HL-60/S4 treated with retinoic acid at 250 ng/mL for 4 days and 3 days (cell line): Measurements from ENCODE around the gene BMAL2.

ENCODE experiments used
- in situ Hi-C: fragments of 300-500 bp; cut with MboI; formaldehyde crosslinking; loops from 2 replicates; pipeline ENCODE4 v1.7.0; 2022; ENCODE audit warnings: low sequenced_read_pairs

Gene BMAL2

GRCh38 chr12:27319409-27319808 lies 13.2 kb upstream of the BMAL2 start:
- in situ Hi-C loops, result loop anchor here (25.0 kb wide), 1 partner anchor 282 kb away; no protein-coding TSS in a partner anchor

- in situ Hi-C loops, result loop anchor here (25.0 kb wide), 1 partner anchor 283 kb away; no protein-coding TSS in a partner anchor
Observed at GRCh38 chr12:27319848-27320247, 12.8 kb upstream of the BMAL2 start.

GRCh38 chr12:27324530-27324929 lies 8.1 kb upstream of the BMAL2 start:
- in situ Hi-C loops, result loop anchor here (25.0 kb wide), 1 partner anchor 287 kb away; no protein-coding TSS in a partner anchor

- in situ Hi-C loops, result no loop called here
Observed at GRCh38 chr12:27330846-27331245, 1.8 kb upstream of the BMAL2 start.

GRCh38 chr12:27331291-27331926 lies 1.2 kb upstream of the BMAL2 start:
- in situ Hi-C loops, result no loop called here

- in situ Hi-C loops, result no loop called here
Observed at GRCh38 chr12:27331927-27332324, 710 bp upstream of the BMAL2 start.

GRCh38 chr12:27332407-27332713 lies 276 bp upstream of the BMAL2 start:
- in situ Hi-C loops, result no loop called here

- in situ Hi-C loops, result no loop called here
Observed at GRCh38 chr12:27333403-27334009, 870 bp downstream of the BMAL2 start.

GRCh38 chr12:27334042-27334720 lies 1.5 kb downstream of the BMAL2 start:
- in situ Hi-C loops, result no loop called here

- in situ Hi-C loops, result no loop called here
Observed at GRCh38 chr12:27334721-27335082, 2.1 kb downstream of the BMAL2 start.

- in situ Hi-C loops, result no loop called here
Observed at GRCh38 chr12:27335364-27336281, 3.0 kb downstream of the BMAL2 start.

GRCh38 chr12:27336282-27336653 lies 3.6 kb downstream of the BMAL2 start:
- in situ Hi-C loops, result no loop called here

- in situ Hi-C loops, result no loop called here
Observed at GRCh38 chr12:27337376-27337775, 4.7 kb downstream of the BMAL2 start.

- in situ Hi-C loops, result no loop called here
Observed at GRCh38 chr12:27338473-27338872, 5.8 kb downstream of the BMAL2 start.

GRCh38 chr12:27340971-27341370 lies 8.3 kb downstream of the BMAL2 start:
- in situ Hi-C loops, result no loop called here

GRCh38 chr12:27342536-27342935 lies 9.9 kb downstream of the BMAL2 start:
- in situ Hi-C loops, result no loop called here

- in situ Hi-C loops, result no loop called here
Observed at GRCh38 chr12:27343255-27344000, 10.8 kb downstream of the BMAL2 start.

- in situ Hi-C loops, result no loop called here
Observed at GRCh38 chr12:27344246-27344645, 11.6 kb downstream of the BMAL2 start.

- in situ Hi-C loops, result no loop called here
Observed at GRCh38 chr12:27344760-27345159, 12.1 kb downstream of the BMAL2 start.

- in situ Hi-C loops, result no loop called here
Observed at GRCh38 chr12:27345376-27345775, 12.7 kb downstream of the BMAL2 start.

- in situ Hi-C loops, result no loop called here
Observed at GRCh38 chr12:27347779-27348178, 15.1 kb downstream of the BMAL2 start.
